Lower leg skin (tissue), 3 donors: Measurements from ENCODE around the gene C12orf56.

Source experiments
- CTCF ChIP-seq, 3 donors: fragments of 450-650 bp; IDR thresholded peaks; one replicate each; pipeline ENCODE4 v1.5.1; 2016; ENCODE audit warnings: antibody characterized with exemption in 3 of 3, mild to moderate bottlenecking in 3 of 3, moderate library complexity in 2 of 3
- POLR2A ChIP-seq, 2 donors: fragments of 450-650 bp; IDR thresholded peaks; one replicate each; pipeline ENCODE4 v1.6.1; 2016 to 2017; ENCODE audit warnings: antibody characterized with exemption in 2 of 2, mild to moderate bottlenecking in 1 of 2, moderate library complexity in 1 of 2

- TF ChIP-seq CTCF (IDR thresholded peaks at IDR 0.05) = no peak
- no peak for TF ChIP-seq POLR2A (IDR thresholded peaks at IDR 0.05)
These were observed 72.0 kb downstream of the C12orf56 start for GRCh38 chr12:64318605-64319004.
